GM10248 (cell line): Measurements from ENCODE around the gene EMILIN2.

Source experiments
- CTCF ChIA-PET: fragments of 300-600 bp; sonication (Branson Sonifier 250); formaldehyde crosslinking; extraction: SDS; loops from one replicate; lab custom pipeline; 2021; ENCODE audit warnings: antibody characterized with exemption; lab: Yijun Ruan, JAX
- POLR2A ChIA-PET: fragments of 350-650 bp; sonication (Branson Sonifier 250); formaldehyde crosslinking; extraction: SDS; loops from one replicate; lab custom pipeline; 2020; ENCODE audit warnings: antibody characterized with exemption; lab: Yijun Ruan, JAX
- DNase-seq: peaks from one replicate; pipeline ENCODE4 v3.0.0; 2012; ENCODE audit errors: extremely low spot score
- TF ChIP-seq, protein P1 (sequence below): IDR thresholded peaks from 2 replicates; pipeline ENCODE4 v1.5.1; 2012; ENCODE audit warnings: mild to moderate bottlenecking, low read depth; ENCODE audit errors: extremely low read depth, missing control alignments, control extremely low read depth

Gene EMILIN2

DNA sequence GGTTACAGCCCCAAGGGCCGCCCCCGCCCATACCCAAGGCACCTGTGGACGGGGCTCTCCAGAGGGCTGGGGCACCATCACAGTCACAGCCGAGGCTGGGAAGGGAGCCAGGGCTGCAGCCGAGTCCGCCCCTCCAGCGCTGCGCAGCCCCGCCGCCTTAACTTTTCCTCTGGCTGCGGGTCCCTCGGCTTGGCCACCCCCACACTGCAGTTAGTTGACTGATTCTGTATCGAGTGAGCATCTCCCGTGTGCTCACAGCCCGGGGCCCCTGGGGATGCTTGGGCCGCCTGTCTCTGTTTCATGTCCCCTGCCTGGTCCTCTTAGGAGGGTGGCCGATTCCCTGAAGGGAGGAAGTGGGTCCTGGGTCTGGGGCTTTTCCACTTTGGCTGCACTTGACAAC lies 33.7 kb downstream of the EMILIN2 start:
- DNase-seq, result no peak
- TF ChIP-seq, protein P1, sequence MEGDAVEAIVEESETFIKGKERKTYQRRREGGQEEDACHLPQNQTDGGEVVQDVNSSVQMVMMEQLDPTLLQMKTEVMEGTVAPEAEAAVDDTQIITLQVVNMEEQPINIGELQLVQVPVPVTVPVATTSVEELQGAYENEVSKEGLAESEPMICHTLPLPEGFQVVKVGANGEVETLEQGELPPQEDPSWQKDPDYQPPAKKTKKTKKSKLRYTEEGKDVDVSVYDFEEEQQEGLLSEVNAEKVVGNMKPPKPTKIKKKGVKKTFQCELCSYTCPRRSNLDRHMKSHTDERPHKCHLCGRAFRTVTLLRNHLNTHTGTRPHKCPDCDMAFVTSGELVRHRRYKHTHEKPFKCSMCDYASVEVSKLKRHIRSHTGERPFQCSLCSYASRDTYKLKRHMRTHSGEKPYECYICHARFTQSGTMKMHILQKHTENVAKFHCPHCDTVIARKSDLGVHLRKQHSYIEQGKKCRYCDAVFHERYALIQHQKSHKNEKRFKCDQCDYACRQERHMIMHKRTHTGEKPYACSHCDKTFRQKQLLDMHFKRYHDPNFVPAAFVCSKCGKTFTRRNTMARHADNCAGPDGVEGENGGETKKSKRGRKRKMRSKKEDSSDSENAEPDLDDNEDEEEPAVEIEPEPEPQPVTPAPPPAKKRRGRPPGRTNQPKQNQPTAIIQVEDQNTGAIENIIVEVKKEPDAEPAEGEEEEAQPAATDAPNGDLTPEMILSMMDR, result no peak
- CTCF ChIA-PET, result interaction anchor here (1.4 kb wide), 1 partner anchor 248 kb away, joined by 3 read pairs; no protein-coding TSS in a partner anchor
- POLR2A ChIA-PET, result no interaction called here

DNA sequence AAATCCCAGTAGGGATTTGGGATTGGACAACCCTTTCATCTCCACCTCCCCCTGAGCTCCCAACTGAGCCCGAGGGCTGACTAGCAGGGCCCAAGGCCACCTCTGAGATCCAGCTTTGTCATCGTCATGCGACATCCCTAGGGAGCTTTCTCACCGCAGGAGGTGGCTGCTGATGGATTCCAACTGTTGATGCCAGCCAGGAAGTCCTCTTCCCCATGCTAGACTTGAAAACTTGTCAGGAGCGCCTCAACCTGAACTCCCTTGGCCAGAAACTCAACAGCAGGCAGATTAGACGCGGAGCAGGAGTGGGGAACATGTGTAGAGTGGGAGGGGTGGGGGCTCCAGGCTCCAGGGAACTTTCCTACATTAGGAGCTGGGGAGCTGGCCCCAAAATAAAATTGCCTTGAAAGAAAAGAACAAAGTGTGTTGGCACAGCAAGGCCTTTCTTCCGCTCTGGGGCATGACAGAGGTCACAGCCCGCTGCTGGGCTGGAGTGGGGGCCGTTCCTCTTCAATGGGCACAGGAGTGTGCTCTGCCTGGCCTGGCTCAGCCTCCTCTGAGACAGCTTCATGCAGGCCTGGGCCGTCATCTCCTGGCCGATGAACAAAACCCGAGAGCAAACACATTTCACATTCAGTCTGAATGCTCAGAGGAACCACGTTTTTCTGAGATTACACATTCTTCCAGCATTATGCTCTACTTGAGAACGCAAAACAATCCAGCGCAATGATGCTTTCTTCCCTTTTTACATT lies 34.5 kb downstream of the EMILIN2 start:
- POLR2A ChIA-PET, result no interaction called here

DNA sequence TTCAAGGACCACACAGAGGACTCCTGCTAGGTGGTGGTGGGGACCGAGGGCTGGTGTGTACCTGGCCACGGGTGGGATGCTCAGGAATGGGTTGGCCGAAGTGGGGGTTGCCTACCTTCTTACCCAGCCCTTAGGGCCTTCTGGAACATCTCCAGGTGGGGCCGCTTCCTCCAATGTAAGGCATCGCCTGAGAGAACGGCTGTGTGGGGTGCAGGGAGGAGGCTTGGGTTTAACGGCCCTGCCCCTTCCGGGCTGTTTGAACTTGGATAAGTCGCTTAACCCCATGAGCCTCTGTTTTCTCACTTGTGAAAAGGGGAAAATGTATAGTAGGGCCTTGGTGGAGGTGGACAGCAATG lies 35.0 kb downstream of the EMILIN2 start:
- POLR2A ChIA-PET, result no interaction called here
- TF ChIP-seq, protein P1, result no peak
- DNase-seq, result no peak
- CTCF ChIA-PET, result interaction anchor here (1.4 kb wide), 1 partner anchor 247 kb away, joined by 3 read pairs; no protein-coding TSS in a partner anchor

More for the DNA sequence above, 34.5 kb downstream of the EMILIN2 start:
- TF ChIP-seq, protein P1, result no peak
- CTCF ChIA-PET, result interaction anchor here (1.4 kb wide), 1 partner anchor 248 kb away, joined by 3 read pairs; no protein-coding TSS in a partner anchor
- no peak for DNase-seq

DNA sequence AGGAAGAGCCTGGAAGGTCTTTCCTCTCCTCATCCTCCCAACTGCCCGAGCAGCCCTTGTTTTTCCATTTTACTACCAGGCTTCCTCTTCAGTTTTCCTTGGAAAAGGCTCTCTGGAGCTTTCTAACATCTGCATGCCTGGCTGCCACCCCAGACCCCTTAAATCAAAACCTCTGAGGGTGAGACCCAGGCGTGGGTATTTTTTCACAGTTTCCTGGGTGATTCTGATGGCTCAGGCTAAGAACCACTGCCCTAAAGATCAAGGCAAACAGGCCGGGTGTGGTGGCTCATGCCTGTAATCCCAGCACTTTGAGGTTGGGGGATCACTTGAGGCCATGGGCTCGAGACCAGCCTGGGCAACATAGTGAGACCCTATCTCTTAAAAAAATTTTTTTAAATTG lies 35.4 kb downstream of the EMILIN2 start:
- TF ChIP-seq, protein P1, result no peak
- CTCF ChIA-PET, result no interaction called here
- POLR2A ChIA-PET, result no interaction called here
- DNase-seq, result no peak

DNA sequence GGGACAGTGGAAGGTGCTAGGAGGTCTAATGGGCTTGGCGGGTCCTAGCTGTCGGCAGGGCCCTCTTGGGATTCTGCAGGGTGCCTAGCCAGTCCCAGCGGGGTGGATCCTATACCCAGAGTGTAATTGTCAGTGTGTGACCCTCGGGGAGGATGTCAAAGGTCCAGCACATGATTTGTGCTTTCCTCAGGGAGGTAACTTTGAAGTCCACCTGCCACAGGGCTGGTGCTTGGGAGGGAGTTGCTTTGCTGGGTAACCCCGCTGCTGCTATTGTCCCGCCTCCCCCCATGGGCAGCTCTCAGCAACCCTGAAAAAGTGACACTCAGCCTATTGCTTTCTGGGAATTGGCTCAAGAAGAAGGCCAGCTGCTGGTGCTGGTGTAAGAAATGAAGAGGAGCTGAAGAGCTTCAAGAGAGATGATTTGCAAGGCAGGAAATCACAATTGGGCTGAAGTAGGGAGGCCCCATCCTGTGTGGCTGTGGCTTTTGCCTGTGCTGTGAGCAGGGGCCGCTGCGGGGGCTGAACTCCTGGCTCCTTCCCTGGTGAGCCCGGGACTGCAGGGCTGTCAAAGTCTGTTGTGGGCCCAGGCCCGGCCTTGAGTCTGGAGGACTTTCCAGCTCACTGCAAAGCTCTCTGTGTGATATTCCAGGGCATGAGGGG lies 36.4 kb downstream of the EMILIN2 start:
- TF ChIP-seq, protein P1, result no peak
- peak; percentile 45 for DNase-seq
- CTCF ChIA-PET, result no interaction called here
- POLR2A ChIA-PET, result no interaction called here

DNA sequence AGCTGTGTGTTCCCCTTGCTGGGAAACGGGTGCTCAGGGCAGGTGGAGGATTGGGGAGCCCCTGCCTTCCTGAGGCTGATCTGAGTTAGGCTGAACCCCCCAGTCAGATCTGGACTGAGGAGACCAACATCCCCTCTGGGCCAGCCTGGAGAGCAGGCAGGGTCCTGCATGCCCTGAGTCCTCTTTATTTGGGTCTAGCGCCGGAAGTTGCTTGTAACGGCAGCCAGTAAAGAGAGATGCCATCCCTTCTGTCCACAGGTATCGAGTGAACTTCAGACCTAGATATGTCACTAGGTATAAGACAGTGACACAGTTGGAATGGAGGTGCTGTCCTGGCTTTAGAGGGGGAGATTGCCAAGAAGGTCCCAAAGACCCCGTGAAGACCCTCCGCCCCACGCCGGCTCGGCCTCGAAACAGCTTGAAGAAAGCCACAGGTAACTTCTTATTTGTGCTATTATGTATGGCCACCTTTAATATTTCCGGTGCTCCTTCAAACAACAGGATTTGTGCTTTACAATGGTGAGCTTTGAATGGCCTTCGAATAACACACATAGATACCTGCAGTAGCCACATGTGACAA lies 38.0 kb downstream of the EMILIN2 start:
- ChIA-PET POLR2A (no interaction called here), CTCF (no interaction called here)
- TF ChIP-seq, protein P1, result no peak
- no peak for DNase-seq
